EL (cell line): Measurements from ENCODE around the gene GCLC.
A peak's percentile ranks its signal among the peaks of the same experiment; 100 is the strongest.
"Not testable (repeated sequence)": the region's sequence is repeated elsewhere in the genome, so short reads cannot be mapped to it uniquely, and the experiment has no call there.

Experiments used
- DNase-seq: peaks from one replicate; pipeline ENCODE4 v3.0.0-alpha.2; 2016

GCLC gene

GRCh38 chr6:53556986-53557715 is 12.2 kb upstream of the GCLC start:
- no peak for DNase-seq

GRCh38 chr6:53553600-53553999 is 8.7 kb upstream of the GCLC start:
- DNase-seq, result not testable (repeated sequence)

- DNase-seq, result not testable (repeated sequence)
These were observed 6.8 kb upstream of the GCLC start for GRCh38 chr6:53551681-53552080.

DNA sequence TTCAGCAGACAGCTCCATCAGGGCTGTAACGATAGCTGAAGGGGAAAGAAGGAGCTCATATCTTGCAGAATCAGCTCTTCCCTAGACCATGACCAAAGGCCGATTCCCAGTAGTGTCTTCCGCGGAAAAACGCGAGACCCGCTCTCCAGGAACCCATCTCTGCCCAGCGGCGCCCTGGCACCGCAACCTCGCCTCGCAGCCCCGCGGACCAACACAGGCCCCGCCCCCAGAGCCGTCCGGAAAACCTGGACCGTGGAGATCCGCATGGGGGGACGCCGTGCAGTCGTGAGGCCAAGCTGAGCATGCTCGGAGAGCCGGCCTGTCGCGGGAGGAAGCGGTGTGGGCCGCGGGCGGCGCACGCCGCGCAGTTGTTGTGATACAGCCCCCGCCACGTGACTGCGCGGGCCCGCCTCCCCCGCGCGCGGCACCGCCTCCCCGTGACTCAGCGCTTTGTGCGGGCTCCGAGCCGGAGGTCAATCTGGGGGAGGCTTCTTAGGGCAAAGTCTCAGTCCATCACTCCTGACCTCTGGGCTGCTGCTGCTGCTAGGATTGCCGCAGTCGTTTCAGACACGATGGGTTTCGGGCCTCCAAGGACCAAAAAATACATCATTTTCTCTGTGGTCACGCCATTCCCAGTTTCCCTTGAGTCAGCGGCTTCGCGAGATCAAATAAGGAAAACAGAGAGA is 3.1 kb upstream of the GCLC start:
- peak; percentile 97 for DNase-seq

- DNase-seq, result no peak
These were observed 2.4 kb upstream of the GCLC start for GRCh38 chr6:53547166-53547810.

DNA sequence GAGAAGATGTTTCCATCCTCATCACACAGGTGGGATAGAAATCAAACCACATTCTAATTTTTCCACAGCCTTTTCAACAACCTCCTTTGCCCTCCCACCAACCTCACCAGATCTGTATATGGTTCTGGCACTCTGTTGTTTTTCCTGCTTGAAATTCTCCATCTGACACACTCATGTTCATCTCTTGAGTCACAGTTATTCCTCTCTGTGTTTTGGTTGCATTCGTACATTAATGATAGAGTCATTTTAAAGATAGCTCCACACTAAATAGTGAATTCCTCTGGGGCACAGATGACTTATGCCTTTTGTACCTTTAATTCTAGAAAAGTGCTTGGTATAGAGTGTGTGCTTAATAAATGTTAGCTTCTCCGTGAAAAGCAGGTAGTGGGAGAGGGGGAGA is 1.4 kb upstream of the GCLC start:
- peak; percentile 57 for DNase-seq

- no peak for DNase-seq
These were observed 758 bp downstream of the GCLC start for GRCh38 chr6:53544217-53544469.

DNA sequence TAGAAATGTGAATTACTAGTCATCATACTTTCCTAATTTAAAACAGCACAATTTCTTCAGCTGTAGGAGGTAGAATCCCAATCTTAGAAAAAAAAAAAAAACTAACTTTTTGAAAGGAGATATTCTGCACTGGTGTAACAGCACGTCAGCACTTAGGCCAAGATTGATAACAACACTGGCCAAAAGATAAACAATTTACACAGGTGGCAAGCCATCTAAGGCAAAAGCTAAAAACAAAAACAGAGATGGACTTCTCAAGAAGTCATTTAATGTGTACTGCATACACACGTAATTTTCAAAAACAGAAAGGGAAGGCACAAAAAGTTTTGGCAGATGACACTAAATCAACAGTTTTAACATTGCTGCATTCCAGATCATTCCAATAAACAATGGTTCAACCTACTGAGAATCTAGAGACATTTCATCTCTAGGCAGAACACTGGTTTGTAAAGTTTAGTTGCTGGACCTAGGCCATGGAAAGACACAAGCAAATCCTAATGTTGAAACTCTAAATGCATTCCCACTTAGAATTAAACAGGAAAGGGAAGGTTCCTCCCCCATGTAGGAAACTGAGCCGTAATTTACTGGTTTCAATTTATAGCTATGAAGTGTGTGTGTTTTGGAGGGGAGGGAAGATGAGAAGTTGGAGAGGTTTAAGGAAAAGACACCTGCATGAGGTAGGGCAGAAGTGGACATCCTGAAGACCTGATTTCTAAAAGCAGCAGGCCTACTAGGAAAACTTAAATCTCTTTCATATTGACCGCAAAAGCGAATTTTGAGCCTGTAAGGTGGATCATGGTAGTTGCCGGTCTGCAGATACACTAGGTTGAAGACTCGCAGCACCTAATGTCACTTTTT is 1.3 kb downstream of the GCLC start:
- DNase-seq, result peak; percentile 33

DNA sequence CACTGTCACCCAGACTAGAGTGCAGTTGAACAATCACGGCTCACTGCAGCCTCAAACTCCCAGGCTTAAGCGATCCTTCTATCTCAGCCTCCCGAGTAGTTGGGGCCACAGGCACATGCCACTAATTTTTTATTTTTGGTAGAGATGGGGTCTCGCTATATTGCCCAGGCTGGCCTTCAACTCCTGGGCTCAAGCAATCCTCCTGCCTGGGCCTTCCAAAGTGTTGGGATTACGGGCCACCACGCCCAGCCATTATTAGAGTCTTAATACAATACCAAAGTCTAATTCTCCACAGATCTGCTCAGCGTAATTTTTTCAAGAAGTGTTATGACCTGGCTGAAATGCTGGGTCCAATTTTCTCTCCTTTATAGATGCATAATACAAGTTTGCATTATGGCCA is 3.0 kb downstream of the GCLC start:
- DNase-seq, result no peak

DNA sequence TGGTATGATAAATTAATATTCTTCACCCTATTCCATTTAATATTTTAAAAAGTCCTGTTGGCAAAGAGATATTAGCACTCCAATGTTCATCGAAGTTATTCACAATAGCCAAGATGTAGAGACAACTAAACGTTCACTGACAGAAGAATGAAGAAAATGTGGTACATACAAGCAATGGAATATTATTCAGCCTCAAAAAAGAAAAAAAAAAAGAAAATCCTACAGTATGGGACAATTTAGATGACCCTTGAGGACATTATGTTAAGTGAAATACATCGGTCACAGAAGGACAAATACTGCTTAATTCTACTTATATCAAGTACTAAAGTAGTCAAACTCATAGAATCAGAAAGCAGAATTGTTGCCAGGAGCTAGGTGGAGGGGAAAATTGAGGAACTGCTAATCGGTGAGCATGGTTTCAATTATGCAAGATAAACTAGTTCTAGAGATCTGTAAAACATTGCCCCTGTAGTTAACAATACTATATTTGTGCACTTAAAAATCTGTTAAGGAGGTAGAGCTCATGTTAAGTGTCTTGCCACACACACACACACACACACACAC is 4.7 kb downstream of the GCLC start:
- DNase-seq, result no peak

GRCh38 chr6:53539561-53539960 is 5.3 kb downstream of the GCLC start:
- no peak for DNase-seq

DNA sequence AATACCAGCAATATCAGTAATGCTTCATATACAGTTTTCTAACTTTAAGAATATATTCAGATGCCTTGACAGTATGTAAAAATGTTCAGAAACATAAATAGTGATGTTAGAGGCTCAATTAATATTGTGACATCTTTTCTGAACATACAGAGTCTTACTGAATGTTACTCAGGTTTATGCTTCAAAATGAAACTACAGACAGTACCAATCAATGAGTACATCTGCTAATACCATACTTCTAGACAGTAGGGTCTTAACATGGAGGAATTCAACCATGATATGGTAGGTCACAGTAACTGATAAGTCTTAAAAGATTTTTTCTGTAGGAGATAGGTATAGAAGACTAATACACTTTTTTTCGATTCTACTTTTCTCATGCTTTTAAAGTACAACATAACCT is 8.3 kb downstream of the GCLC start:
- DNase-seq, result no peak

- no peak for DNase-seq
These were observed 12.0 kb downstream of the GCLC start for GRCh38 chr6:53532942-53533341.

GRCh38 chr6:53532061-53532797 is 12.7 kb downstream of the GCLC start:
- DNase-seq, result no peak

DNA sequence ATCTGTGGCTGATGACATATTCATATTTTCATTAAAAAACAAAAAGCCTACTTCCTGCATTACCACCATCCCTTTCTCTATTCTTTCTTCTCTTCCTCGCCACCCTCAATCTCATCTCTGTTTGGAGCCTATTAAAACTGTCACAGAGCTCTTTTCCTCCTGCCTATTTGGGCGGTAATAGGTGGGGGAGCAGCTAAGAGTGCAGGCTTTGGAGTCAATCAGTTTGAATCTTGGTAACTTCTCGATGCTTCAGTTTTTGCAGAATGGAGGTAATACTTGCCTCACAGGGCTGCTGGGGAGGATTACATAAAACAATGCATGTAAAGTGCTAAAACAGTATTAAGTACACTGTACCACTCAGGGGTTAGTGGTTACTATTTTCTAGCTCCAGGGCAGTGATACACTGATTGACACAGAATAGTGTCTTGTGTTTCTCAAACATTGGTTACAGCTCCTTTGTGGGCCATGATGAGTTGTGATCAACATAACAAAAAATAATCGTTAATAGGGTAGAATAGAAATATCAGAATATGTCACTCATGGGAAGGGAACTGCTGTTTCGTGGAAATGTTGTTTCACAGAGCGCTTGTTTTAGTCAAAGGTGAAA is 14.0 kb downstream of the GCLC start:
- no peak for DNase-seq

DNA sequence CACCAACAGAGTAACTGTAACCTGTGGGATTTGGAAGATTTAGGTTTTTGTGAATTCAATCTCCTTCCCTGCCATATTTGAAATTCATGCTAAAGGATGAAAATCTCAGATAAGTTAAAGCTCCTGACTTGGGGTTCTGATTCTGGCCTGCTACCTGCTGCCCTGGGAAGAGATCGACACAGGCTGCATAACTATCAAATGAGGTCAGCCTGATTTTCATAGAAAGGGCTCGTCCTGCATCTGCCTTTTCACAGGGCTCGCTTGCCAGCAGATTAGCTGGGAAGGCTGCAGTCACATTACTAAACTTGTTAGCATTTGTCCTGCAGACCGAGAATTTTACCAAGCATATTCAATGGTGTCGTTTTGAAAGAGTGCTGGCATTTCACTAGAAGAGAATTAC is 14.6 kb downstream of the GCLC start:
- peak; percentile 36 for DNase-seq

DNA sequence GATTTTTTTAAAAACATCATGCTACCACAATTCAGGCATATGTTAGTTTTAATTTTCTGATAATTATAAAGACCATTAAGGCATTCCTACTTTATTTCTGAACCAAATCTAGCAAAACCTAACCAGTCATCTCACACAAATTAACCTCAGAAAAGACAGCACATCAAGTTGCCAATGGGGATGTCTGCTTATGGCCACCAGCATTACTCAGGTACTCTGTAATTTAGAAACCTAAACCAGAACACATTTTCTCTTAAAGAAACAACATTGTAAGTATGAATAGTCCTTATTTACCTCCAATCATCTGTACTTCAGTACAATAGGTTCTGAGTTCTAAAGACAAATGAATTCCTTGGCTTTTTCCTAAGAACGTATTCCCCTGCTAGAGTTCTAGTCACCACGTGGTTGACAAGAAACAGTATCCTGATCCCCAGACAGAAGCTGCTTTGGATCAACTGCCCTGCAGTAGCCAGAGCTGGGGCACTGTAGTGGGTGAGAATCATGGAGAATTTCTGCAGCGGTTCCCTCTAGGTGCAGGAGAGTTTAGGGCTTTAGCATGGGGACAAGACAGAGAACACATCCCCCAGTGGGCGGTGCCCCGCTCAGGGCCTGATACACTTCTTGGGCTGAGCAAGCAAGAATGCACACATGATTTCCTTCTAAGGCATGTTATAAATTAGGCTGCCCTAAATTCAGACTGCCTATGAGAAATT is 15.4 kb downstream of the GCLC start:
- DNase-seq, result no peak

- no peak for DNase-seq
These were observed 16.8 kb downstream of the GCLC start for GRCh38 chr6:53528107-53528506.

DNA sequence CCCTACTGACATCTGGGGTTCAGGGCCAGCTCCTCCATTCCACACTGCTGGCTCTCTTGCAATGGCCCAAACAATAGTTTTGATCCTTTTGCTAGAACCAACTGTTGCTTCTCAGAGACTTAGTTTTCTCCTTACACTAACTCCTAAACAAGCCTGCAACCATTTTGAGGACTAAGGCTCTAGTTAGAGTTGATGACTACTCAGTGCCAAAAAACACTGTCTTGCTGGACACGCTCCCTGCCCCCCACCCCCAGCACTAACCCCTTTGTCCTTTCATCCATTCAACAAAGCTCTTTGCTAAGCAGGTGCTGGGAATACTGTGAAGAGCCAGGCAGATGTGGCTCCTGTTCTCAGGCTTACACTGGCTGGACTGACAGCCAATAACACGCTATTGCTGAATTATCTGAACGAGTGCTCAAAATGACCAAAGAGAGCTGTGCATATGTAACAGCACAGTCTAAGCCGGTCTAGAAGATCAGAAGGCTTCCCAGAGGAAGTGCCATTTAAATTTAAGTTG is 17.6 kb downstream of the GCLC start:
- no peak for DNase-seq

- DNase-seq, result no peak
These were observed 18.9 kb downstream of the GCLC start for GRCh38 chr6:53526000-53526399.

DNA sequence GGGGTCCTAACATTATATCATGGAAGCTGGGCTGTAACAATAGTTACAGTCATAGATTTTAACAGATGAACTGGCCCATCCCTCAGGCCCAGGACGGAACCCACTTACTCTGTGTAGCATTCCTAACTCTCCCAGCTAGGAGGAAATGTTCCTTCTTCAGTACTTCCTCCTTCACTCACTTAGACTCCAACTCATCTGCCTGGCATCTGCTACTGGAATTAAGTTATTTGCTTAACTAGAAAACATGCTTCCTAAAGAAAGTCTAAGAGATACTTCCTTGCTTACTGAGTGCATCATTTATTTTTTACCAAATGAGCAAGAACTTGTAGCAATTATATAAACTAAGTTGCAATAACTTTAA is 20.5 kb downstream of the GCLC start:
- DNase-seq, result peak; percentile 77
